Measurements from ENCODE around the gene FCRL1. TPM values are rescaled to one million over a fixed set of nuclear protein-coding genes. Genes with fewer than 3 reads are reported as not detected.

Gene FCRL1
- total RNA-seq, 1 donor from 2014 or later, result not detected

- no peaks in the 10 kb centered on the region for H3K9me3 Mint-ChIP-seq
- DNase-seq (ENCODE audit: extremely low spot score, unreplicated experiment), result no peak
- no peaks in the 10 kb centered on the region for H3K36me3 Mint-ChIP-seq
- H3K27ac Mint-ChIP-seq, result no peak overlapping the region
- no peak overlapping the region for H3K4me3 Mint-ChIP-seq
- H3K27me3 Mint-ChIP-seq, result peaks cover 3% of the 10 kb centered on the region
- no peaks in the 10 kb centered on the region for H3K4me1 Mint-ChIP-seq (ENCODE audit: unreplicated experiment)
- TF ChIP-seq CTCF (conservative IDR thresholded peaks at IDR 0.05), result no peak
These were observed 29.4 kb upstream of the FCRL1 start for GRCh38 chr1:157849229-157849875.

GRCh38 chr1:157844089-157844830, 24.3 kb upstream of the FCRL1 start:
- no peaks in the 10 kb centered on the region for H3K4me1 Mint-ChIP-seq (ENCODE audit: unreplicated experiment)
- no peaks in the 10 kb centered on the region for H3K9me3 Mint-ChIP-seq
- no peak for TF ChIP-seq CTCF (conservative IDR thresholded peaks at IDR 0.05)
- H3K27me3 Mint-ChIP-seq, result peaks cover 8% of the 10 kb centered on the region
- DNase-seq (ENCODE audit: extremely low spot score, unreplicated experiment), result no peak
- H3K27ac Mint-ChIP-seq, result no peak overlapping the region
- H3K36me3 Mint-ChIP-seq, result no peaks in the 10 kb centered on the region
- no peak overlapping the region for H3K4me3 Mint-ChIP-seq

- Mint-ChIP-seq H3K4me3 (no peak overlapping the region), H3K27ac (no peak overlapping the region), H3K4me1 (ENCODE audit: unreplicated experiment) (no peaks in the 10 kb centered on the region), H3K9me3 (no peaks in the 10 kb centered on the region), H3K27me3 (peaks cover 8% of the 10 kb centered on the region), H3K36me3 (no peaks in the 10 kb centered on the region)
- no peak for TF ChIP-seq CTCF (conservative IDR thresholded peaks at IDR 0.05)
- DNase-seq (ENCODE audit: extremely low spot score, unreplicated experiment), result no peak
These were observed 23.0 kb upstream of the FCRL1 start for GRCh38 chr1:157842939-157843338.

- no peak for DNase-seq (ENCODE audit: extremely low spot score, unreplicated experiment)
- Mint-ChIP-seq H3K36me3 (no peaks in the 10 kb centered on the region), H3K4me3 (no peak within 1 kb of the TSS), H3K9me3 (no peaks in the 10 kb centered on the region), H3K4me1 (ENCODE audit: unreplicated experiment) (no peaks in the 10 kb centered on the region), H3K27me3 (peaks cover 8% of the 10 kb centered on the region), H3K27ac (no peak within 1 kb of the TSS)
- TF ChIP-seq CTCF (conservative IDR thresholded peaks at IDR 0.05), result no peak
These were observed 21.8 kb upstream of the FCRL1 start, which contains the start of gene CD5L for GRCh38 chr1:157841708-157842107. Gene CD5L (minus strand): TSS chr1:157841808. CDS start chr1:157841701, 107 bp downstream.

GRCh38 chr1:157838966-157839365, 19.0 kb upstream of the FCRL1 start:
- no peaks in the 10 kb centered on the region for H3K4me1 Mint-ChIP-seq (ENCODE audit: unreplicated experiment)
- H3K36me3 Mint-ChIP-seq, result no peaks in the 10 kb centered on the region
- H3K9me3 Mint-ChIP-seq, result no peaks in the 10 kb centered on the region
- no peak for TF ChIP-seq CTCF (conservative IDR thresholded peaks at IDR 0.05)
- peaks cover 4% of the 10 kb centered on the region for H3K27me3 Mint-ChIP-seq
- no peak overlapping the region for H3K4me3 Mint-ChIP-seq
- no peak overlapping the region for H3K27ac Mint-ChIP-seq
- DNase-seq (ENCODE audit: extremely low spot score, unreplicated experiment), result no peak
